HepG2 (cell line): Measurements from ENCODE around the gene C12orf56. TPM values are rescaled to one million over a fixed set of nuclear protein-coding genes. Genes with fewer than 3 reads are reported as not detected.

Source experiments
- CREBL2 ChIP-seq: sonication (generic); formaldehyde crosslinking; IDR thresholded peaks from 2 replicates; pipeline ENCODE4 v1.8.1; 2023; ENCODE audit warnings: missing genetic modification reagents, mild to moderate bottlenecking, borderline replicate concordance
- FOXP1 ChIP-seq, 2 experiments: fragments of 450-650 bp in 1 of 2; IDR thresholded peaks; 2 replicates each; pipeline ENCODE4 v1.6.1; 2017 to 2018; ENCODE audit warnings: antibody characterized with exemption in 1 of 2
- HMGXB4 ChIP-seq, 2 experiments: sonication (generic) in 1 of 2; formaldehyde crosslinking in 1 of 2; IDR thresholded peaks; 2 replicates each; pipeline versions ENCODE4 v1.4.0 to v1.6.1; 2018 to 2020; ENCODE audit warnings: missing genetic modification reagents in 2 of 2, borderline replicate concordance in 1 of 2, low read depth in 1 of 2, mild to moderate bottlenecking in 1 of 2, missing biosample characterization in 1 of 2
- IRF1 ChIP-seq: sonication (generic); formaldehyde crosslinking; IDR thresholded peaks from 2 replicates; pipeline ENCODE4 v1.4.0; 2020; ENCODE audit warnings: low read depth, mild to moderate bottlenecking, missing genetic modification reagents
- KDM2A ChIP-seq: sonication (generic); formaldehyde crosslinking; IDR thresholded peaks from 2 replicates; pipeline ENCODE4 v1.4.0; 2020; ENCODE audit warnings: low read depth, missing genetic modification reagents, borderline replicate concordance
- MAFK ChIP-seq, 2 experiments: IDR thresholded peaks in 1 of 2; conservative IDR thresholded peaks in 1 of 2; 2 replicates each; pipeline ENCODE4 v1.6.1; 2011; ENCODE audit warnings: improper control_type of control experiment in 2 of 2, low read length in 2 of 2
- MYPOP ChIP-seq: sonication (generic); formaldehyde crosslinking; IDR thresholded peaks from 2 replicates; pipeline ENCODE4 v1.8.1; 2023; ENCODE audit warnings: mild to moderate bottlenecking, moderate library complexity, missing genetic modification reagents
- PHF21A ChIP-seq: sonication (generic); formaldehyde crosslinking; IDR thresholded peaks from 2 replicates; pipeline ENCODE4 v1.5.0; 2020; ENCODE audit warnings: mild to moderate bottlenecking, missing genetic modification reagents
- SNAPC5 ChIP-seq: sonication (generic); formaldehyde crosslinking; IDR thresholded peaks from 2 replicates; pipeline ENCODE4 v1.8.1; 2023; ENCODE audit warnings: mild to moderate bottlenecking, missing genetic modification reagents, borderline replicate concordance
- TCF7 ChIP-seq: sonication (generic); IDR thresholded peaks from 2 replicates; pipeline ENCODE4 v1.6.1; 2016; ENCODE audit warnings: antibody characterized with exemption, low read depth
- ZBTB37 ChIP-seq: sonication (generic); formaldehyde crosslinking; IDR thresholded peaks from 2 replicates; pipeline ENCODE4 v1.4.0; 2020; ENCODE audit warnings: mild to moderate bottlenecking, missing genetic modification reagents
- ZNF296 ChIP-seq: sonication (generic); formaldehyde crosslinking; conservative IDR thresholded peaks from 2 replicates; pipeline ENCODE4 v1.5.0; 2020; ENCODE audit warnings: mild to moderate bottlenecking, missing genetic modification reagents
- ZNF317 ChIP-seq: sonication (generic); formaldehyde crosslinking; IDR thresholded peaks from 2 replicates; pipeline ENCODE4 v1.5.0; 2020; ENCODE audit warnings: mild to moderate bottlenecking, missing genetic modification reagents
- ZNF737 ChIP-seq: sonication (generic); formaldehyde crosslinking; IDR thresholded peaks from 2 replicates; pipeline ENCODE4 v1.5.0; 2020; ENCODE audit warnings: missing genetic modification reagents, mild to moderate bottlenecking, borderline replicate concordance
- ZNF770 ChIP-seq: sonication (generic); formaldehyde crosslinking; IDR thresholded peaks from 2 replicates; pipeline ENCODE4 v1.5.0; 2020; ENCODE audit warnings: mild to moderate bottlenecking, missing genetic modification reagents
- polyA plus RNA-seq, 8 experiments: library from polyadenylated mRNA; depleted of rRNA in 3 of 8; stranded (reverse) in 7 of 8; unstranded in 1 of 8; fragments of >200 nt; fragmentation: Illumina TruSeq in 4 of 8; extraction: Trizol in 4 of 8; gene quantifications; 2 replicates each; pipeline versions ENCODE4 v1.2.1 to v1.2.3, GENCODE V29; 2011 to 2016; ENCODE audit warnings: low read depth in 4 of 8, missing spikeins in 1 of 8, mixed read lengths in 1 of 8; ENCODE audit not compliant: insufficient read depth in 1 of 8
- total RNA-seq, 5 experiments: library from RNA; depleted of rRNA; stranded (reverse); fragments of >200 nt; fragmentation: Illumina TruSeq; extraction: Trizol; gene quantifications; 2 replicates each; pipeline ENCODE4 v1.2.3, GENCODE V29; 2016; ENCODE audit warnings: low read depth in 1 of 5
- TF ChIP-seq, protein P1 (sequence below): sonication (generic); formaldehyde crosslinking; IDR thresholded peaks from 2 replicates; pipeline ENCODE4 v1.5.1; 2020; ENCODE audit warnings: mild to moderate bottlenecking, missing genetic modification reagents, borderline replicate concordance
- TF ChIP-seq, protein P2 (sequence below): sonication (generic); formaldehyde crosslinking; IDR thresholded peaks from 2 replicates; pipeline ENCODE4 v1.4.0; 2020; ENCODE audit warnings: missing genetic modification reagents

Gene C12orf56
- total and polyA plus RNA-seq, 2 of the 13 experiments (the other 11 are each of a cell fraction or from before 2014, with no cell fraction given) = 0.07 TPM; not detected in 1

GRCh38 chr12:64222009-64222765 lies 168.4 kb downstream of the C12orf56 start, which contains the start of gene KICS2 (continued):
- TF ChIP-seq ZNF296 (CRISPR knock-in tag) = no peak
- peak; percentile 79; the same call in 1 of the 2 replicates for TF ChIP-seq CREBL2 (CRISPR knock-in tag)
- no peak for TF ChIP-seq PHF21A (CRISPR knock-in tag)
- TF ChIP-seq, protein P1, sequence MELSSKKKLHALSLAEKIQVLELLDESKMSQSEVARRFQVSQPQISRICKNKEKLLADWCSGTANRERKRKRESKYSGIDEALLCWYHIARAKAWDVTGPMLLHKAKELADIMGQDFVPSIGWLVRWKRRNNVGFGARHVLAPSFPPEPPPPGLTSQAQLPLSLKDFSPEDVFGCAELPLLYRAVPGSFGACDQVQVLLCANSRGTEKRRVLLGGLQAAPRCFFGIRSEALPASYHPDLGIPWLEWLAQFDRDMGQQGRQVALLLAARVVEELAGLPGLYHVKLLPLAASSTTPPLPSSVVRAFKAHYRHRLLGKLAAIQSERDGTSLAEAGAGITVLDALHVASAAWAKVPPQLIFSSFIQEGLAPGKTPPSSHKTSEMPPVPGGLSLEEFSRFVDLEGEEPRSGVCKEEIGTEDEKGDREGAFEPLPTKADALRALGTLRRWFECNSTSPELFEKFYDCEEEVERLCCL (CRISPR knock-in tag) = peak; percentile 91; the same call in 1 of the 2 replicates
- TF ChIP-seq ZNF737 (CRISPR knock-in tag) = no peak
- no peak for TF ChIP-seq IRF1 (CRISPR knock-in tag)
- peak; percentile 75 to 89 for TF ChIP-seq HMGXB4 (CRISPR knock-in tag; IDR thresholded peaks at IDR 0.05; ENCODE audit: borderline replicate concordance in 1 of 2, low read depth in 1 of 2)
- TF ChIP-seq ZNF317 (CRISPR knock-in tag) = peak; percentile 58; the same call in 1 of the 2 replicates
- no peak; the same call in 1 of the 2 replicates for TF ChIP-seq ZNF770
- TF ChIP-seq MAFK (conservative IDR thresholded peaks at IDR 0.05 in 1 of 2, IDR thresholded peaks at IDR 0.05 in 1 of 2; ENCODE audit: low read length in 2 of 2) = no peak
- no peak for TF ChIP-seq TCF7
- peak; percentile 96 for TF ChIP-seq KDM2A (CRISPR knock-in tag)
- TF ChIP-seq, protein P2, sequence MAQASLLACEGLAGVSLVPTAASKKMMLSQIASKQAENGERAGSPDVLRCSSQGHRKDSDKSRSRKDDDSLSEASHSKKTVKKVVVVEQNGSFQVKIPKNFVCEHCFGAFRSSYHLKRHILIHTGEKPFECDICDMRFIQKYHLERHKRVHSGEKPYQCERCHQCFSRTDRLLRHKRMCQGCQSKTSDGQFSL (CRISPR knock-in tag) = peak; percentile 56; the same call in 1 of the 2 replicates
- TF ChIP-seq MYPOP = peak; percentile 60; the same call in 1 of the 2 replicates
- no peak for TF ChIP-seq ZBTB37
- no peak for TF ChIP-seq FOXP1 (IDR thresholded peaks at IDR 0.05)
- no peak for TF ChIP-seq FOXP1 (CRISPR knock-in tag; IDR thresholded peaks at IDR 0.05)
- TF ChIP-seq SNAPC5 = peak; percentile 85; the same call in 1 of the 2 replicates
